ENCODE measurements around the gene ARL5A.

Gene ARL5A

DNA sequence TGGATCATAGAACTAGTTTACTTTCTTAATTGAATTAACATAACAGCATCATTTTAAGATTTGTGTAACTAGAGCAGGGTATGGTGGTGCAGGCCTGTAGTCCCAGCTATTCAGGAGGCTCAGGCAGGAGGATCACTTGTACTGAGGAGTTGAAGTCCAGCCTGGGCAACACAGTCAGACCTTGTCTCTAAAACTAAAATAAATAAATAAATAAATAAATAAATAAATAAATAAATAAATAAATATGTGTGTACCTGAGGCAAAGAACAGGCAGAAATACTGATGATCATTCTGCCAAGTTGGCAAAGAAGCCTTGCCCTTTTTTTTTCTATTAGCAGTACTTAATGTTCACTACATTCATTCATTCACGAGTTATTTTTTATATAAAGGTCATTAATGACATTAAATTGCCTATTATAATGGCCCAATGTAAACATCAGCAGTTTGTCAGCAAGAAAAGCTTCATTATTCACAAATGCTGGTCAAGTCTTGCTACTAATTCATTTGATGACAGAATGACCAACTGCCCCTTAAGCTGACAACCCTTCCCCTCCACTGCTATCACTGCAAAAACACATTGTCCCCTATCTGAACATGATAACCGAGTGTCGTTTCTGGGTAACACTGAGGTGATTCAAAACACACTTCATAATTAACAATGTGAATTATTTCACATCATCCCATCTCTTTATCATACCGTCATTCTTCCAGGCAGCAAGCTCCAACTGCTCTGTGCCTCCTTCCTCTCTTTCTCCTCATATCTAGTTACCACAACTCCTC is 39.0 kb downstream of the ARL5A start:
- Histone ChIP-seq H3K27me3 (ENCODE audit: control insufficient read depth in 1 of 2, insufficient read depth in 1 of 2, low read length in 2 of 2) (no peaks in the 10 kb centered on the region), H3K18ac (ENCODE audit: low read depth in 1 of 2, low read length in 2 of 2) (no peak overlapping the region), H3K9ac (ENCODE audit: low read length) (no peak overlapping the region), H3K4me3 (ENCODE audit: insufficient read depth in 1 of 2, low read depth in 1 of 2, low read length in 2 of 2) (no peak overlapping the region), H3K23ac (ENCODE audit: low read length in 2 of 2) (no peak overlapping the region), H4K91ac (ENCODE audit: low read length) (no peak overlapping the region), H3K4me2 (ENCODE audit: low read length, poor library complexity, severe bottlenecking) (no peak overlapping the region), H3K79me1 (replicated peaks; ENCODE audit: low read length, poor library complexity, severe bottlenecking) (peaks cover 3% of the 10 kb centered on the region), H3K27ac (ENCODE audit: low read length, poor library complexity, severe bottlenecking) (no peak overlapping the region), H2BK120ac (ENCODE audit: low read depth, low read length) (no peak overlapping the region), H3K14ac (ENCODE audit: low read length in 2 of 2) (no peak overlapping the region), H3K4ac (ENCODE audit: low read depth in 1 of 2, low read length in 2 of 2) (no peak overlapping the region), H2BK12ac (ENCODE audit: low read length in 2 of 2) (no peak overlapping the region), H4K8ac (ENCODE audit: low read length) (no peak overlapping the region), H2AFZ (ENCODE audit: low read depth, low read length) (no peak overlapping the region), H3K9me3 (ENCODE audit: control insufficient read depth, low read length) (no peaks in the 10 kb centered on the region), H2AK5ac (ENCODE audit: low read length, severe bottlenecking) (no peak overlapping the region), H2BK5ac (ENCODE audit: low read depth, low read length, poor library complexity, severe bottlenecking) (no peak overlapping the region), H3K36me3 (ENCODE audit: control insufficient read depth in 1 of 2, insufficient read depth in 2 of 2, low read depth in 1 of 2, low read length in 2 of 2) (peaks cover 12 to 35% of the 10 kb centered on the region in 2 experiments), H3K4me1 (ENCODE audit: control insufficient read depth, insufficient read depth, low read depth, low read length) (no peaks in the 10 kb centered on the region), H2BK15ac (ENCODE audit: low read depth, poor library complexity, severe bottlenecking) (no peak overlapping the region)
- WGBS, result 96% methylated on average over 3 of the region's 4 CpGs
- no peak for DNase-seq

DNA sequence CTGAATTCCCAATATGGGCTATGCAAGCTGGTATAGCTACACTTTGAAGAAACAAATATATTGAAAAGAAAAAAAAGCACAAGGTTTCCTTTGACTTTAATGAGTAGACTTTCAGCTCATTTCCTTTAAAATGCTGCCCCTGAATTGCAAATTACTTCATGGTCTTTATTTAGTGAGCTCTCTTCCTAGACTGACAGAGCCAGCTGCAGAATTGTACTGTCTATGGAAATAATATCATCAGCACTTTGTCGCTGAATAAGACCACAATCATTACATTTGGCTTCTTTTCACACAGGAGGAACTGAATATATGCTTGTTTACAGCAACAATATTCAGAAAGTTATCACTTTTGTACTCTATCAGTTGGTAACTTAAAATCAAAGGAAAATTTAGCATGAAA is 41.7 kb downstream of the ARL5A start:
- Histone ChIP-seq H3K23ac (ENCODE audit: low read length in 2 of 2) (no peak overlapping the region), H3K9me3 (ENCODE audit: control insufficient read depth, low read length) (no peaks in the 10 kb centered on the region), H3K79me1 (replicated peaks; ENCODE audit: low read length, poor library complexity, severe bottlenecking) (no peaks in the 10 kb centered on the region), H3K9ac (ENCODE audit: low read length) (no peak overlapping the region), H3K4me2 (ENCODE audit: low read length, poor library complexity, severe bottlenecking) (no peak overlapping the region), H3K4me3 (ENCODE audit: insufficient read depth in 1 of 2, low read depth in 1 of 2, low read length in 2 of 2) (no peak overlapping the region), H2BK5ac (ENCODE audit: low read depth, low read length, poor library complexity, severe bottlenecking) (no peak overlapping the region), H2BK120ac (ENCODE audit: low read depth, low read length) (no peak overlapping the region), H4K91ac (ENCODE audit: low read length) (no peak overlapping the region), H2AK5ac (ENCODE audit: low read length, severe bottlenecking) (no peak overlapping the region), H3K27me3 (ENCODE audit: control insufficient read depth in 1 of 2, insufficient read depth in 1 of 2, low read length in 2 of 2) (no peaks in the 10 kb centered on the region), H3K4me1 (ENCODE audit: control insufficient read depth, insufficient read depth, low read depth, low read length) (no peaks in the 10 kb centered on the region), H3K18ac (ENCODE audit: low read depth in 1 of 2, low read length in 2 of 2) (no peak overlapping the region), H3K14ac (ENCODE audit: low read length in 2 of 2) (no peak overlapping the region), H2BK12ac (ENCODE audit: low read length in 2 of 2) (no peak overlapping the region), H3K27ac (ENCODE audit: low read length, poor library complexity, severe bottlenecking) (no peak overlapping the region), H2AFZ (ENCODE audit: low read depth, low read length) (no peak overlapping the region), H2BK15ac (ENCODE audit: low read depth, poor library complexity, severe bottlenecking) (no peak overlapping the region), H4K8ac (ENCODE audit: low read length) (no peak overlapping the region), H3K4ac (ENCODE audit: low read depth in 1 of 2, low read length in 2 of 2) (no peak overlapping the region), H3K36me3 (ENCODE audit: control insufficient read depth in 1 of 2, insufficient read depth in 2 of 2, low read depth in 1 of 2, low read length in 2 of 2) (peaks cover 9 to 34% of the 10 kb centered on the region in 2 experiments)
- DNase-seq, result no peak
- 100% methylated on average over 1 of the region's 1 CpG for WGBS

GRCh38 chr2:151786077-151786476 is 42.1 kb downstream of the ARL5A start:
- Histone ChIP-seq H4K91ac (ENCODE audit: low read length) (no peak overlapping the region), H3K14ac (ENCODE audit: low read length in 2 of 2) (no peak overlapping the region), H2AFZ (ENCODE audit: low read depth, low read length) (no peak overlapping the region), H3K4me2 (ENCODE audit: low read length, poor library complexity, severe bottlenecking) (no peak overlapping the region), H3K36me3 (ENCODE audit: control insufficient read depth in 1 of 2, insufficient read depth in 2 of 2, low read depth in 1 of 2, low read length in 2 of 2) (peaks cover 9 to 33% of the 10 kb centered on the region in 2 experiments), H3K27ac (ENCODE audit: low read length, poor library complexity, severe bottlenecking) (no peak overlapping the region), H3K4ac (ENCODE audit: low read depth in 1 of 2, low read length in 2 of 2) (no peak overlapping the region), H2BK5ac (ENCODE audit: low read depth, low read length, poor library complexity, severe bottlenecking) (no peak overlapping the region), H3K27me3 (ENCODE audit: control insufficient read depth in 1 of 2, insufficient read depth in 1 of 2, low read length in 2 of 2) (no peaks in the 10 kb centered on the region), H3K23ac (ENCODE audit: low read length in 2 of 2) (no peak overlapping the region), H3K9me3 (ENCODE audit: control insufficient read depth, low read length) (no peaks in the 10 kb centered on the region), H4K8ac (ENCODE audit: low read length) (no peak overlapping the region), H3K18ac (ENCODE audit: low read depth in 1 of 2, low read length in 2 of 2) (no peak overlapping the region), H2BK12ac (ENCODE audit: low read length in 2 of 2) (no peak overlapping the region), H3K4me3 (ENCODE audit: insufficient read depth in 1 of 2, low read depth in 1 of 2, low read length in 2 of 2) (no peak overlapping the region), H2AK5ac (ENCODE audit: low read length, severe bottlenecking) (no peak overlapping the region), H3K4me1 (ENCODE audit: control insufficient read depth, insufficient read depth, low read depth, low read length) (no peaks in the 10 kb centered on the region), H2BK120ac (ENCODE audit: low read depth, low read length) (no peak overlapping the region), H3K9ac (ENCODE audit: low read length) (no peak overlapping the region), H2BK15ac (ENCODE audit: low read depth, poor library complexity, severe bottlenecking) (no peak overlapping the region), H3K79me1 (replicated peaks; ENCODE audit: low read length, poor library complexity, severe bottlenecking) (no peaks in the 10 kb centered on the region)
- no peak for DNase-seq
- 98% methylated on average over 5 of the region's 5 CpGs for WGBS

DNA sequence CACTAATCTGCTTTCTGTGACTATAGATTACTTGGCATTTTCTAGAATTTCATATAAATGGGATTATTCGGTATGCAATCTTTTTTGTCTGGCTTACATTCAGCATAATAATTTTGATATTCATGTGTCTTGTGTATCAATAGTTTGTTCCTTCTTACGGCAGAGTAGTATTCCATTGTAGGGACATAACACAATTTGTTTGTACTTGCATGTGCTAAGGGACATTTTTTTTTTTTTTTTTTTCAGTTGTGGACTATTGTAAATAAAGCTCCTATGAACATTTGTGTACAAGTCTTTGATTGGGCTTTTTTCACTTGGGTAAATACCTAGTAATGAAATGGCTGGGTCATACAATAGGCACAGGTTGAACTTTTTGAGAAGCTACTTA is 45.1 kb downstream of the ARL5A start:
- no peaks in the 10 kb centered on the region for H3K27me3 ChIP-seq (ENCODE audit: control insufficient read depth in 1 of 2, insufficient read depth in 1 of 2, low read length in 2 of 2)
- no peak overlapping the region for H2AK5ac ChIP-seq (ENCODE audit: low read length, severe bottlenecking)
- H3K14ac ChIP-seq (ENCODE audit: low read length in 2 of 2), result no peak overlapping the region
- no peak overlapping the region for H2BK15ac ChIP-seq (ENCODE audit: low read depth, poor library complexity, severe bottlenecking)
- H2BK5ac ChIP-seq (ENCODE audit: low read depth, low read length, poor library complexity, severe bottlenecking), result no peak overlapping the region
- no peaks in the 10 kb centered on the region for H3K79me1 ChIP-seq (replicated peaks; ENCODE audit: low read length, poor library complexity, severe bottlenecking)
- no peak overlapping the region for H3K27ac ChIP-seq (ENCODE audit: low read length, poor library complexity, severe bottlenecking)
- 100% methylated on average over 1 of the region's 2 CpGs for WGBS
- no peak overlapping the region for H3K9ac ChIP-seq (ENCODE audit: low read length)
- no peaks in the 10 kb centered on the region for H3K4me1 ChIP-seq (ENCODE audit: control insufficient read depth, insufficient read depth, low read depth, low read length)
- H3K4ac ChIP-seq (ENCODE audit: low read depth in 1 of 2, low read length in 2 of 2), result no peak overlapping the region
- H3K18ac ChIP-seq (ENCODE audit: low read depth in 1 of 2, low read length in 2 of 2), result no peak overlapping the region
- no peak overlapping the region for H4K91ac ChIP-seq (ENCODE audit: low read length)
- no peak overlapping the region for H2AFZ ChIP-seq (ENCODE audit: low read depth, low read length)
- H3K9me3 ChIP-seq (ENCODE audit: control insufficient read depth, low read length), result no peaks in the 10 kb centered on the region
- no peak overlapping the region for H3K23ac ChIP-seq (ENCODE audit: low read length in 2 of 2)
- no peak overlapping the region for H4K8ac ChIP-seq (ENCODE audit: low read length)
- no peak overlapping the region for H3K4me2 ChIP-seq (ENCODE audit: low read length, poor library complexity, severe bottlenecking)
- H2BK12ac ChIP-seq (ENCODE audit: low read length in 2 of 2), result no peak overlapping the region
- no peak for DNase-seq
- H2BK120ac ChIP-seq (ENCODE audit: low read depth, low read length), result no peak overlapping the region
- H3K36me3 ChIP-seq (ENCODE audit: control insufficient read depth in 1 of 2, insufficient read depth in 2 of 2, low read depth in 1 of 2, low read length in 2 of 2), result peaks cover 6 to 33% of the 10 kb centered on the region in 2 experiments
- no peak overlapping the region for H3K4me3 ChIP-seq (ENCODE audit: insufficient read depth in 1 of 2, low read depth in 1 of 2, low read length in 2 of 2)

Measured in mesenchymal stem cell (in vitro differentiated cells and primary cell).